GM18951 (cell line): ENCODE data around the gene DNAJB2.
"Not testable (repeated sequence)": the region's sequence is repeated elsewhere in the genome, so short reads cannot be mapped to it uniquely, and the experiment has no call there.

Experiments
- POLR2A ChIP-seq: IDR thresholded peaks from 4 replicates; pipeline ENCODE4 v1.6.1; 2011; ENCODE audit warnings: mild to moderate bottlenecking; ENCODE audit not compliant: insufficient read length, insufficient read depth; ENCODE audit errors: extremely low read depth
- in situ Hi-C: fragments of 300-500 bp; cut with MboI; formaldehyde crosslinking; loops from one replicate; pipeline ENCODE4 v1.12.0; 2022; ENCODE audit warnings: low sequenced_read_pairs, mixed read lengths, inconsistent platforms; ENCODE audit not compliant: unreplicated experiment

DNAJB2 gene

DNA sequence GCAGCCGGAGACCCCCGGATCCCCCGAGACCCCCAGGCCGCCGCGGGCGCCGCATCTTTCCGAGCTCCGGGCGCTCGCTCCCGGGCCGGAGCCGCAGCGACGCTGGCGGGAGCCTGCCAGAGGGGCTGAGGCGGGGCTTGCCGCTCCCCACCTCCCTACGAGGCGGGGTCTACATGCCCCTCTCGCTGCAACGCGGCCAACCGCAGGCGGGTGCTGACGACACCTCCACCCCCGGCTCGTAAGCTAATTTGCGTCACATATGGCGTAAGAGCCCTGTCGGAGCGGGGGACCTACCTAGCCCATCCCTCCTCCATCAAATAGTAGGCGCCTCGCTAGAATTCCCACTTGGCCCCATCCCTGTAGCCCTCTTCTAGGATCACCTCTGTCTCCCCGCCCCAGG lies 30.1 kb downstream of the DNAJB2 start, which contains the start of gene PTPRN:
TSS of gene PTPRN (minus strand) at position 124 of the 400 bp plus-strand sequence. CDS start at position 55, 69 bp downstream.
- no peak for TF ChIP-seq POLR2A
- in situ Hi-C loops, result loop anchor here (10.0 kb wide), 1 partner anchor 154 kb away; no protein-coding TSS in a partner anchor

DNA sequence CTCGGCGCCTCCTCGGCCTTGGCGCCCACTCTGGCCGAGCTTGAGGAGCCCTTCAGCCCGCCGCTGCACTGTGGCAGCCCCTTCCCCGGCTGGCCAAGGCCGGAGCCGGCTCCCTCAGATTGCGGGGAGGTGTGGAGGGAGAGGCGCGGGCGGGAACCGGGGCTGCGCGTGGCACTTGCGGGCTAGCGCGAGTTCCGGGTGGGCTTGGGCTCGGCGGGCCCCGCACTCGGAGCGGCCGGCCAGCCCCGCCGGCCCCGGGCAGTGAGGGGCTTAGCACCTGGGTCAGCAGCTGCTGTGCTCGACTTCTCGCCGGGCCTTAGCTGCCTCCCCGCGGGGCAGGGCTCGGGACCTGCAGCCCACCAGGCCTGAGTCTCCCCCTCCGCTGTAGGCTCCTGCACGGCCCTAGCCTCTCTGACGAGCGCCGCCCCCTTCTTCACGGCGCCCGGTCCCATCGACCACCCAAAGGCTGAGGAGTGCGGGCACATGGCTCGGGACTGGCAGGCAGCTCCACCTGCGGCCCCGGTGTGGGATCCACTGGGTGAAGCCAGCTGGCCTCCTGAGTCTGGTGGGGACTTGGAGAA lies 33.6 kb downstream of the DNAJB2 start:
- in situ Hi-C loops, result not testable (repeated sequence)

DNA sequence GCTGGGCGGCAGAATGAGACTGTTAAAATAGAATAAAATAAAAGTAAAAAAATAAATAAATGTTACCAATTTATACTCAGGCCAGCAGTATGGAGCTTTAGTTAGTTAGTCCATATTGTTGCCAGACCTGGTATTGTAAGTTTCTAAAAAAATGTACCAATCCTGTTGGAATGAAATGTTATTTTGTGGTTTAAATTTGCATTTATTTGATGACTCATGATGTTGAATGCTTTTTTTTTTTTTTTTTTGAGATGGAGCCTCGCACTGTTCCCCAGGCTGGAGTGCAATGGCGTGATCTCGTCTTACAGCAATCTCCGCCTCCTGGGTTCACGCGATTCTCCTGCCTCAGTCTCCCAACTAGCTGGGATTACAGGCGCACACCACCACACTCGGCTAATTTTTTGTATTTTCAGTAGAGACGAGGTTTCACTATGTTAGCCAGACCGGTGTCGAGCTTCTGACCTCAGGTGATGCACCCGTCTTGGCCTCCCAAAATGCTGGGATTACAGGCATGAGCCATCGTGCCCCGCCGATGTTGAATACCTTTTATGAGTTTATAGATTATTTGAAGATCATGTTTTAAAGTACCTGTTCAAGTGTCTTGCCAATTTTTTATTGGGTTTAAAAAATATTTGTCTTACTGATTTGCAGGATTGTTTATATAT lies 35.8 kb downstream of the DNAJB2 start:
- in situ Hi-C loops, result no loop called here
- no peak for TF ChIP-seq POLR2A

DNA sequence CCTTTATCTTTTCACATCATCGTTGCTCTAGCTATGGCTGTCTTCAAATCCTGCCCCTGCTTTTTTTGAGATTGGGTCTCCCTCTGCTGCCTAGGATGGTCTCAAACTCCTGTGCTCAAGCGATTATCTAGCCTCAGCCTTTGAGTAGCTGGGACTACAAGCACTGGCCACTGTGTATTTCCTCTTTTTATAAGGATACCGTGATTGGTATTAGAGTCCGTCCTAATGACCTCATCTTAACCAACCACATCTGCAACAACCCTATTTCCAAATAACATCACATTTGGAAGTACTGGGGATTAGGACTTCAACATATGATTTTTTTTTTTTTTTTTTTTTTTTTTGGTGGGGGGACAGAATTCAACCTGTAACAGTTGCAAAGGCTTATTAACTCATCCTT lies 44.3 kb downstream of the DNAJB2 start:
- in situ Hi-C loops, result no loop called here
- TF ChIP-seq POLR2A, result no peak

DNA sequence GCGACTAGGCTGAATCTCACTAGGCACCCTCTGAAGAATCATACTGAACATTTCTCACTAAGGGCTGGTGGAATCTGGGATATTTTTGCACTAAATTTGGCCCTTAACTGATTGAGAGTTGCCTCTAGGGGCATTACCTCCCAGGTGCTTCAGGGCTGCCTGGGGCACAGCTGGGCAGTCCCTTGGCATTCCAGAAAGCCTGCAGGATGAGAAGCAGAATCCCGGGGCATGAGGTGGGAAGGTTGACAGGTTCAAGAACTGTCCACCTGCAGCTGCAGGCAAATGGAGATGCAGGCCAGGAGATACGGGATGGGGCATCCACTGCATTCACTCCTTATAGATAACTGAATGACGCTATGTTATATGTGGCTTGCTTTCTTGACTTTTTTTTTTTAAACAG lies 46.0 kb downstream of the DNAJB2 start:
- in situ Hi-C loops, result no loop called here
- no peak for TF ChIP-seq POLR2A

DNA sequence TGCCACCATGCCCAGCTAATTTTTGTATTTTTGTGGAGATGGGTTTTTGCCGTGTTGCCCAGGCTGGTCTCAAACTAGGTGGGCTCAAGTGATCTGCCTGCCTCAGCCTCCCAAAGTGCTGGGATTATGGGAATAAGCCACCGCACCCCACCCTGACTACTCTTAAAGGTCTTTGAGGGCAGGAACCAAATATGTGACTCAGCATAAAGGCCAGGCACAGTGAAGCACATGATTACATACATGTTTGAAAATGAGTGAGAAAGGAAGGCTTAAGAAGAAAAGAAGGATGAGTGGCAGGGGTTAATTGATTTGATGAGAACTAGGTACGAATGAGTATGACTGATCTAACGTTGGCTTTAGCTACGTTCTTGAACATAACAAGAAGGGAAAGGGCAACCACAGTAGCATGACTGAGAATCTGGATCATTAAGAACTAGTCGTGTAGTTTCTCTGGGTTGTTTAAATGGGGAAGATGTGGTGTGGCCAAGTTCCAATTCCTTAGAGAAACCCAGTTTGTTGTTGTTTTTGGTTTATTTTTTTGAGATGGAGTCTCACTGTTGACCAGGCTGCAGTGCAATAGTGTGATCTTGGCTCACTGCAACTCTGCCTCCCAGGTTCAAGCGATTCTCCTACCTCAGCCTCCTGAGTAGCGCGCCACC lies 46.6 kb downstream of the DNAJB2 start:
- no peak for TF ChIP-seq POLR2A
- in situ Hi-C loops, result no loop called here

DNA sequence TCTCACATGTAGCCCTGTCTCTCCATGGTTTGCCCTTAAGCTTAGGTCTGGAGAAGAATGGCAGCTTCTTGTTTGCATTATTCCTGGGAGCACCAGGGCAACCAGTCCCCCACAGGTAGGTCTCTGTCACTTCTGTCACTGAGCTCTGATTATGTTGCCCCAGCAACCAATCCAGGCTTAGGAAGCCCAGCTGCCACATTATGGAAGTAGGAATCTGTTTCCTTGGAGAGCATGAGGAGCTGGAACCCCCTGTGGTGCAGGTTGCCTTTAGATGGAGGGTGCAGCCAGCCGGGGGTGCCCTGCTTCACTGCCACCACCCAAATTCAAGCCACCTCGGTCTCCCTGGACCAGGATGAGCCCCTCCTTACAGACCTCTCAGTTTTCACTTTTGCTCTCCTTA lies 48.6 kb downstream of the DNAJB2 start:
- TF ChIP-seq POLR2A, result no peak
- in situ Hi-C loops, result no loop called here

DNA sequence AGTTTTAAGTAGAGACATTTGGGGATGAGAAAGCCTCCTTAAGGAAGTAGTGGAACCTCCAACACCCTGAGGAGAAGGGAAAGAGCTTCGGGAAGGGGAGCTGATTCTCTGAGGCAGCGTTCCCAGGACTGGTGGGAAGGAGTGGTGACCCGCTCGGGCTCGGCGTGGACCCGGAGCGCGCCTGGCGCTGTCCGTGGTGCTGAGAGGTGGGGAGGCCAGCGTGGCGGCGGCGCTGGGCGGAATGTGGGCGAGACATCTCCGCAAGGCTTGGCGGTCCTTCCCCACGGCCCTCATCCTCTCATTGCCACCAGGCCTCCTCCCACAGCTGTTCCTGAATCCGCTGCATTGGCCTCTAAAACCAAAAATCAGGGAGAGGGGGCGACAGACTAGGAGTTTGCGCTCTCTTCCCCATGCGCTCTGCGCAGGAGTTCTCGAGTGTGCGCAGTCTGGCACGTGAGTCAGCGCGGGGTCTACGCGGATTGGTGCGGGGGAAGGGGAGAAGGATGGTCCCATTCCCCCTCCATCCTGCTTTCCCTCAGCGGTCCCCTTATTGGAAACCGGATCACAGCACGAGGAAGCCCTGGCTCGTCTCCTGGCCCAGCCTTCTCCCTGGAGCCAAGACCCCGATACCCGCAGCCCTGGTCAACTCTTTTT lies 52.5 kb downstream of the DNAJB2 start:
- TF ChIP-seq POLR2A, result no peak
- in situ Hi-C loops, result no loop called here

DNA sequence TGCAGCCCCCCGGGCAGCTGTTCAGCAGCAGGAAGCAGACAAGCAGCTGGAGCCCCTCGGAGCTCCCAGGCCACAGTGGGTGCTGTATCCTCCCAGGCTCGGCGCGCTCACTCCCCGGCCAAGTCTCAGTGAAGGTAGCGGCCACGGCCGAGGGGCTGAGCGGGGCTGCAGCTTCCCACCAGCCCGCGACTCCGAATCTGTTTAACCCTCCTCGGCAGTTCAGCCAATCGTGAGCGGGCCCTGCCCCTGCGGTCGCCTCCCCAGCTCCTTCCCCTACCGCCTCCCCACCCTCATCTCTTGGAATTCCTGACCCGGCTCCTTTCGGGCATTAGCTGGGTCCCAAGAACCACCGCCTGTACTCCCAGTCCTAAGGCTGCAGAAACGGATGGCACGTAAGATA lies 53.4 kb downstream of the DNAJB2 start, which contains the start of gene RESP18:
TSS of gene RESP18 (minus strand) at position 203 of the 400 bp plus-strand sequence.
- in situ Hi-C loops, result no loop called here
- no peak for TF ChIP-seq POLR2A

DNA sequence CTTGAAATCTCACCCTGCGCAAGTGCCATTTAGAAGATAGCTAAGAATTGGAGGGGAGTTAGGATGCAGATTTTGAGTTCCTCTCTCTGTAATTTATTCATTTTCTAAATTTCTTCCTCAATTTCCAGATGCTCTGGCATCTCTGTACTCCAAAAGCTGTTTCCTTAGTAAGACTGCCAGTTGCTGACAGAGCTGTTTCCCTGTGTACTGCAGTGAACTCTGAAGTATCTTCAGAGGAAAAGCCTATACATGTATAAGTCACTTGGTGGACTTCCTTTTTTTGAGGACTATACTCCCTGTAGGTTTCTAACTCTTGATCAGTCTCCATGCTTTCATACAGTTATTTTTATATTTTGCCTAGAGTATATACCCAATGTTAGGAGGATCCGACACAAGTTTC lies 54.9 kb downstream of the DNAJB2 start:
- in situ Hi-C loops, result no loop called here
- no peak for TF ChIP-seq POLR2A

DNA sequence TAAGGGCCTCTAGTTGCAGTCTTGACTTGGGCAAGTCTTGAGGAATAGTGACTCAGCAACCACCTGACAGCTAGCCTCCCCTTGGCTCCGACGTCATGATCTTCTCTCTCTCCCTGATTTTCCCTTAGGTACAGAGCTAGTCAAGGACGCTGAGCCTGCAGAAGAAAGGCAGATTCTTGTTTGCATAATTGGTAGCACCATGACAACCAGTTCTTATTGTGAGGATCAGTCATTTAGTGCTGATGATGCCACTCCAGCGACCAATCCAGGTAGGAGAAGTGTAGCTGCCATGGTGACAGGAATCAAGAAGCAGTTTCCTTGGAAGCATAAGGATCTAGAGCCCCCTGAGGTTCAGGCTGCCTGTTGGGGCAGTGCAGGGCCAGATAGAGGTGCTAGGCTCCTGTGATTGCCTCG lies 56.2 kb downstream of the DNAJB2 start:
- no peak for TF ChIP-seq POLR2A
- in situ Hi-C loops, result no loop called here
